ENCODE data around the gene PLTP.

The PLTP gene

DNA sequence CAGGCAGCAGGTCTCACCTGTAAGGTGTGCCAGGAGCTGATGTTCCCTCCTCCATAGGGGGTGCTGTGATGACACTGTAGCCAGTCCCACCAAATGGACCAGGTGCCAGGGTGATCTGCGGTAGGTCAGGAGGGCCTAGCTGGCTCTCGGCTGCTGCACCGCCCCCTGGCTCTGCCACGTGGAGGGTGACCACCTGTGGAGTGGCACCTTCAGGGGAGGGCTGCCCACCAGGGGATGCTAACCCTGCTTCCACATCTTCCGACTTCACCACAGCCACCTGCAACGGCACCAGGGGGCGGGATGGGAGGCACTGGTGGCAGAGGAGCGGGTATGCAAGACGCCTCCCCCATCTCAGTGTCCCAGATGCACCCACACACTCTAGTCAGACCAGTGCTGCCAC lies 41.7 kb upstream of the PLTP start:
- DNase-seq (ENCODE audit: extremely low read depth, low read depth) = no peak
- H3K4me3 ChIP-seq (replicated peaks; ENCODE audit: low read depth, low read length) = no peak overlapping the region
- no peak for TF ChIP-seq CTCF (IDR thresholded peaks at IDR 0.05; ENCODE audit: low read depth, low read length, missing control alignments)

DNA sequence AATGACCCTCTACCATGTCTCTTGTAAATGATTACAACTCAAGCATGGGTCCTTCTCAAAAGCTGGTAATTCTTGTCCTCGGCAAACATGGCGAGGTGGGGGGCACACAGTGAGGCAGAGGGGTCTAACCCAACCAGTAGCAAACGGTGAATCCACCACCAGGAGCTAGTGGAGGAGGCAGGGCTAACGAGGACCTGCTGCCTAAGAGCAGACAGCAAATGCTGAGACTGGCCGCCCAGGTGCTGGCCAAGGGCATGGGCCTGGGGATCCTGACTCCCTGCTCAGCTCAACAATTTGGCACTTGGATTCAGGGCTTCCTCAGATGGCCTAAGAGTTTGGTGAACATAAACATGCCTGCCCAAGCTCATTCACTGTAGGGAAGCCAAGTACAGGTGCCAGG lies 40.9 kb upstream of the PLTP start:
- no peak overlapping the region for H3K4me3 ChIP-seq (replicated peaks; ENCODE audit: low read depth, low read length)
- TF ChIP-seq CTCF (IDR thresholded peaks at IDR 0.05; ENCODE audit: low read depth, low read length, missing control alignments) = no peak
- DNase-seq (ENCODE audit: extremely low read depth, low read depth) = no peak

- H3K4me3 ChIP-seq (replicated peaks; ENCODE audit: low read depth, low read length) = no peak overlapping the region
- DNase-seq (ENCODE audit: extremely low read depth, low read depth) = no peak
- no peak for TF ChIP-seq CTCF (IDR thresholded peaks at IDR 0.05; ENCODE audit: low read depth, low read length, missing control alignments)
Observed at GRCh38 chr20:45951925-45952834, 40.2 kb upstream of the PLTP start.

- H3K4me3 ChIP-seq (replicated peaks; ENCODE audit: low read depth, low read length) = no peak overlapping the region
- DNase-seq (ENCODE audit: extremely low read depth, low read depth) = no peak
- no peak for TF ChIP-seq CTCF (IDR thresholded peaks at IDR 0.05; ENCODE audit: low read depth, low read length, missing control alignments)
Observed at GRCh38 chr20:45950330-45950646, 38.3 kb upstream of the PLTP start.

- no peak overlapping the region for H3K4me3 ChIP-seq (replicated peaks; ENCODE audit: low read depth, low read length)
- no peak for TF ChIP-seq CTCF (IDR thresholded peaks at IDR 0.05; ENCODE audit: low read depth, low read length, missing control alignments)
Observed at GRCh38 chr20:45949542-45950329, 37.8 kb upstream of the PLTP start.

DNA sequence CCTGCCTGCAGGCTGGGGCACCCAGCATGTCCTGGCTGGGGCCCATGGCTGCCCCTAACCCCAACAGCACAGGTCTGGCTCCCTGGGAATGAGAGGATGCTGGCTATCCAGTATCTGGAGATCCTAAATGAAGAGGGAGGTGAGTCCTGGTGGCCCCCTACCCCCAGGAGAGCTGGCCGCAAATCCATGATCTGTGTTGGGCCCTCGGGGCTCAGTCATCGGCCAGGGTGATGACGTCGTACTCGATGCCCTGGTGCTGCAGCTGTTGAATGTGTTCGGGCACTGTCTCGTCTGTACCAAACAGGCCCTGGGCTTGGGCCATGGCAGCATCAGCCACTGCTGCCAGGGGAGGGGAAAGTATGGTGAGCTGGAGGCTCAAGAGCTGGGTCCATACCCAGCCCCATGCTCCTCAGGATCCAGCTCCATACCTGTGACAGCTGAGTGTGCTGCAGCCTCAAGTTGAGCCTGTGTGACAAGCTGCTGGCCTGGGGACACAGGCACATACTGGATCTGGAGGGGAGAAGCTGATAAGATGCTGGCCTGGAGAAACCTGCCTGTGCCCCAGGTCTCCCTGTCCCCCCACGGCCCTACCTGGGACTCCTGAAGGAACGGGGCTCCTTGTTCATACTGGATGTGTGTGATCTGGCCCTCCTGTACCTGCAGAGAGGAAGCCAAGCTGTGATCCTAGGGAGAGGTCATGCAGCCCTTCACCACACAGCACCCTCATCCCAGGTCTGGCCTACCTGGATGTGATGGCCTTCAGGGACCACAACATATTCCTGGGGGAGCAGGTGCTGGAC lies 37.0 kb upstream of the PLTP start:
- H3K4me3 ChIP-seq (replicated peaks; ENCODE audit: low read depth, low read length) = no peak overlapping the region
- no peak for TF ChIP-seq CTCF (IDR thresholded peaks at IDR 0.05; ENCODE audit: low read depth, low read length, missing control alignments)
- no peak for DNase-seq (ENCODE audit: extremely low read depth, low read depth)

More at GRCh38 chr20:45949542-45950329, 37.8 kb upstream of the PLTP start:
- no peak for DNase-seq (ENCODE audit: extremely low read depth, low read depth)

Measured in HFF-Myc (cell line).